ENCODE data around the gene ATP8B1.

DNA sequence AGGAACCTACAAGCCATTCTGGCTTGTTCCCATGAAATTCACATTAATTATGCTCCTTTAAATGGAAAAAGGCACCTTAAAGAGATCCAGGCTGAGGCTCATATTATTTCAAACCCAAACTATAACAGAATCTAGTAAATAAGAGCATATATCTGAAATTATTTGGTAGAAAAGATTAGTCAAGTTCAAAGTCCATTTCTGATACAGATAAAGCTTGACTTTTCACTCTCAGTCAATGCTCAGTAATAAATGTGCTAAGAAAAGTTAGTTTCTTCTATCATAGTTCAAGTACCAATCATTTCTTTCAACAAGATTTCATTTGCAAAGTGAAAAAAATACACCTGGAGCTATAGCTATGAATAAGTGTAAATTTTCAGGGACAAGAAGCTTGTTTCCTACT, 119.6 kb downstream of the ATP8B1 start:
- TF ChIP-seq, protein P1, sequence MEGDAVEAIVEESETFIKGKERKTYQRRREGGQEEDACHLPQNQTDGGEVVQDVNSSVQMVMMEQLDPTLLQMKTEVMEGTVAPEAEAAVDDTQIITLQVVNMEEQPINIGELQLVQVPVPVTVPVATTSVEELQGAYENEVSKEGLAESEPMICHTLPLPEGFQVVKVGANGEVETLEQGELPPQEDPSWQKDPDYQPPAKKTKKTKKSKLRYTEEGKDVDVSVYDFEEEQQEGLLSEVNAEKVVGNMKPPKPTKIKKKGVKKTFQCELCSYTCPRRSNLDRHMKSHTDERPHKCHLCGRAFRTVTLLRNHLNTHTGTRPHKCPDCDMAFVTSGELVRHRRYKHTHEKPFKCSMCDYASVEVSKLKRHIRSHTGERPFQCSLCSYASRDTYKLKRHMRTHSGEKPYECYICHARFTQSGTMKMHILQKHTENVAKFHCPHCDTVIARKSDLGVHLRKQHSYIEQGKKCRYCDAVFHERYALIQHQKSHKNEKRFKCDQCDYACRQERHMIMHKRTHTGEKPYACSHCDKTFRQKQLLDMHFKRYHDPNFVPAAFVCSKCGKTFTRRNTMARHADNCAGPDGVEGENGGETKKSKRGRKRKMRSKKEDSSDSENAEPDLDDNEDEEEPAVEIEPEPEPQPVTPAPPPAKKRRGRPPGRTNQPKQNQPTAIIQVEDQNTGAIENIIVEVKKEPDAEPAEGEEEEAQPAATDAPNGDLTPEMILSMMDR (IDR thresholded peaks at IDR 0.05): no peak
- TF ChIP-seq CBX8 (IDR thresholded peaks at IDR 0.05): no peak
- TF ChIP-seq, protein P2, sequence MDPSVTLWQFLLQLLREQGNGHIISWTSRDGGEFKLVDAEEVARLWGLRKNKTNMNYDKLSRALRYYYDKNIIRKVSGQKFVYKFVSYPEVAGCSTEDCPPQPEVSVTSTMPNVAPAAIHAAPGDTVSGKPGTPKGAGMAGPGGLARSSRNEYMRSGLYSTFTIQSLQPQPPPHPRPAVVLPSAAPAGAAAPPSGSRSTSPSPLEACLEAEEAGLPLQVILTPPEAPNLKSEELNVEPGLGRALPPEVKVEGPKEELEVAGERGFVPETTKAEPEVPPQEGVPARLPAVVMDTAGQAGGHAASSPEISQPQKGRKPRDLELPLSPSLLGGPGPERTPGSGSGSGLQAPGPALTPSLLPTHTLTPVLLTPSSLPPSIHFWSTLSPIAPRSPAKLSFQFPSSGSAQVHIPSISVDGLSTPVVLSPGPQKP (IDR thresholded peaks at IDR 0.05; ENCODE audit: low read depth, low read length): no peak
- no peak for TF ChIP-seq JUNB (IDR thresholded peaks at IDR 0.05)
- no peak for TF ChIP-seq RNF2 (IDR thresholded peaks at IDR 0.05; ENCODE audit: borderline replicate concordance, low read depth)
- no peak for TF ChIP-seq RAD21 (conservative IDR thresholded peaks at IDR 0.05 in 1 of 2, IDR thresholded peaks at IDR 0.05 in 1 of 2)
- TF ChIP-seq ESRRA (IDR thresholded peaks at IDR 0.05; ENCODE audit: borderline replicate concordance, low read length): no peak
- TF ChIP-seq, protein P3, sequence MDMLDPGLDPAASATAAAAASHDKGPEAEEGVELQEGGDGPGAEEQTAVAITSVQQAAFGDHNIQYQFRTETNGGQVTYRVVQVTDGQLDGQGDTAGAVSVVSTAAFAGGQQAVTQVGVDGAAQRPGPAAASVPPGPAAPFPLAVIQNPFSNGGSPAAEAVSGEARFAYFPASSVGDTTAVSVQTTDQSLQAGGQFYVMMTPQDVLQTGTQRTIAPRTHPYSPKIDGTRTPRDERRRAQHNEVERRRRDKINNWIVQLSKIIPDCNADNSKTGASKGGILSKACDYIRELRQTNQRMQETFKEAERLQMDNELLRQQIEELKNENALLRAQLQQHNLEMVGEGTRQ (IDR thresholded peaks at IDR 0.05): no peak

Data from A549 (cell line).